Mesangial cell (primary cell): Measurements from ENCODE around the gene COL19A1. TPM values are rescaled to one million over a fixed set of nuclear protein-coding genes. Genes with fewer than 3 reads are reported as not detected.

ENCODE experiments used
- total RNA-seq: library from RNA; depleted of rRNA; stranded (reverse); fragments of >200 nt; gene quantifications from 2 replicates; pipeline ENCODE4 v1.2.3, GENCODE V29; 2015

The COL19A1 gene
- not detected in 2 replicates for total RNA-seq

DNA sequence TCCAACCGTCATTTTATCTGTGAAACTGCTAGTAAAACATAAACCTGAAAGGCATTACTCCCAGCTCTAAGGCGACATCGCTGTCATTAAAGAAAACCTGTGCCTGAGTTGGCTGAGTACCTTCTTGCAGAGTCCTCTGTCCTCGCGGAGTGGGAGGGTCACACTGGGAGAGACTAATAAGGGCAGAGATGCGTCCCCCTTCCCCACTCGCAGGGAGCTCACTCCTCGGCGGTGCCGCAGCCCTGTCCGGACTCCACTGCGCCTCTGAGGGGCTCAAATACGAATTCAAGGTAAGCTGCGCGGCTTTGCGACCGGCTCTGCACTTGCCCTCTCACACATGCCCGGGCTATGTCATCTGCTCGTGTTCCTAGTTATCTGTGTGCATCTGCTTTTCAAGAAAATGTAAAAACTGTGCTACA is at the start of gene COL19A1:
Gene COL19A1, plus strand, starts transcription at position 206 of the 419 bp plus-strand sequence. CDS start 13,012 bp downstream, outside the sequence.

Other genes starting within 250 kb of the COL19A1 start
- 4.6 and 21.6 TPM in 2 replicates for gene LMBRD1, start 69.5 kb upstream of the COL19A1 start, total RNA-seq